AG04449 (cell line): ENCODE data around the gene MSI1.

Experiments used
- CTCF ChIA-PET: fragments of 350-600 bp; formaldehyde crosslinking; extraction: SDS; loops from one replicate; lab custom pipeline; 2021; ENCODE audit warnings: antibody characterized with exemption; lab: Yijun Ruan, JAX
- POLR2A ChIA-PET: fragments of 400-600, 350-600 bp; formaldehyde crosslinking; extraction: SDS; loops from one replicate; lab custom pipeline; 2020; ENCODE audit warnings: antibody characterized with exemption, inconsistent platforms; lab: Yijun Ruan, JAX
- DNase-seq: peaks from one replicate; pipeline ENCODE4 v3.0.0-alpha.2; 2010; ENCODE audit warnings: low read depth, low spot score
- H3K4me3 ChIP-seq: 2 replicates; pipeline ENCODE4 v1.5.1; 2011; ENCODE audit warnings: low read depth, mild to moderate bottlenecking, control low read depth, low read length
- TF ChIP-seq, protein P1 (sequence below): IDR thresholded peaks from one replicate; pipeline ENCODE4 v1.5.1; 2011; ENCODE audit warnings: mild to moderate bottlenecking, moderate library complexity, low read length, control low read depth, inconsistent platforms; ENCODE audit not compliant: insufficient read depth; ENCODE audit errors: missing control alignments

MSI1 gene

DNA sequence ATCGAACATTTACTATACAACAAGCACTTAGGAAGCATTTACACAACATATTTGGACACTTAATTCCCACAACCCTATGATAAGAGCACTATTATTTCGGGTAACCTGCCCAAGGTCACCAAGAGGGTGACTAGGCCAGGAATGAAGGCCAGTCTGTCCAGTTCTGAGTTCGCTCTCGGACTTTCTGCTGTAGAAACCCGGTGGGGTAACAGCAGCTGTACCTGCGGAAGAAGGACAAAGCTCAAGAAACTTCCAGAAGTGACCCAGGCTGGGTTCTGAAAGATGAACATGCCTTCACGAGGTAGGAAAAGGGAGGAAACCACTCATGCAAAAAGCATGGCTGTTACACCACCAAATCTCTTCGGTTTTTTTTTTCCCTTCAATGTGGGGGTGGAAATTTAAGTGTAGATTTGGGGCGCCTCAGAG, 52.2 kb downstream of the MSI1 start:
- no peak for DNase-seq
- POLR2A ChIA-PET: interaction anchor here (1.0 to 1.5 kb wide), 3 partner anchors 14 to 115 kb away, joined by 3 to 12 read pairs (median 6); partner anchors contain the start of genes RNU4-1, RNU4-2, RPLP0 and SIRT4
- CTCF ChIA-PET: interaction anchor here (0.9 to 9.4 kb wide), 12 partner anchors 9 to 149 kb away, joined by 3 to 98 read pairs (median 5); partner anchors contain the start of genes COX6A1, PLA2G1B and SIRT4
- TF ChIP-seq, protein P1, sequence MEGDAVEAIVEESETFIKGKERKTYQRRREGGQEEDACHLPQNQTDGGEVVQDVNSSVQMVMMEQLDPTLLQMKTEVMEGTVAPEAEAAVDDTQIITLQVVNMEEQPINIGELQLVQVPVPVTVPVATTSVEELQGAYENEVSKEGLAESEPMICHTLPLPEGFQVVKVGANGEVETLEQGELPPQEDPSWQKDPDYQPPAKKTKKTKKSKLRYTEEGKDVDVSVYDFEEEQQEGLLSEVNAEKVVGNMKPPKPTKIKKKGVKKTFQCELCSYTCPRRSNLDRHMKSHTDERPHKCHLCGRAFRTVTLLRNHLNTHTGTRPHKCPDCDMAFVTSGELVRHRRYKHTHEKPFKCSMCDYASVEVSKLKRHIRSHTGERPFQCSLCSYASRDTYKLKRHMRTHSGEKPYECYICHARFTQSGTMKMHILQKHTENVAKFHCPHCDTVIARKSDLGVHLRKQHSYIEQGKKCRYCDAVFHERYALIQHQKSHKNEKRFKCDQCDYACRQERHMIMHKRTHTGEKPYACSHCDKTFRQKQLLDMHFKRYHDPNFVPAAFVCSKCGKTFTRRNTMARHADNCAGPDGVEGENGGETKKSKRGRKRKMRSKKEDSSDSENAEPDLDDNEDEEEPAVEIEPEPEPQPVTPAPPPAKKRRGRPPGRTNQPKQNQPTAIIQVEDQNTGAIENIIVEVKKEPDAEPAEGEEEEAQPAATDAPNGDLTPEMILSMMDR: no peak
- H3K4me3 ChIP-seq: peak overlapping the region; percentile 85

DNA sequence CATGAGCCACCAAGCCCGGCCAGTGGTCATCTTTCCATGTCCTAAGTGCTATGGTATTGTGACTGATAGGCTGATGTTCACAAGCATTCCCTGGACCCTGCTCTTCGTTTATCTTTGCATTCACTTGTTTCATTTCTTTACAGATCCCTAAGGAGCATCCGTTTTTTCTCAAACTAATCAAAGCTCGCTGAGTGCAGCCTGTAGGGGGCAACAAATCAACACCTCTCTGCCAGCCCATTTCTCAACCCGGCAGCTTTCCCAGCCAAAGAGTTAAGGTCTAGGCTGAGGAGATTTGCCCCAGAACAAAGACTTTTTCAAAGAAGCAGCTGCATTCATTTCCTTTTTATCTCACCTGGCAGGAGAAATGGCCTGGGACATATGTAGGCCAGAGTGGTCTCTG, 54.7 kb downstream of the MSI1 start:
- POLR2A ChIA-PET: no interaction called here
- no peak overlapping the region for H3K4me3 ChIP-seq
- CTCF ChIA-PET: interaction anchor here (0.8 to 9.4 kb wide), 4 partner anchors 9 to 22 kb away, joined by 3 to 98 read pairs (median 4); partner anchors contain the start of gene SIRT4
- TF ChIP-seq, protein P1: no peak
- DNase-seq: no peak

DNA sequence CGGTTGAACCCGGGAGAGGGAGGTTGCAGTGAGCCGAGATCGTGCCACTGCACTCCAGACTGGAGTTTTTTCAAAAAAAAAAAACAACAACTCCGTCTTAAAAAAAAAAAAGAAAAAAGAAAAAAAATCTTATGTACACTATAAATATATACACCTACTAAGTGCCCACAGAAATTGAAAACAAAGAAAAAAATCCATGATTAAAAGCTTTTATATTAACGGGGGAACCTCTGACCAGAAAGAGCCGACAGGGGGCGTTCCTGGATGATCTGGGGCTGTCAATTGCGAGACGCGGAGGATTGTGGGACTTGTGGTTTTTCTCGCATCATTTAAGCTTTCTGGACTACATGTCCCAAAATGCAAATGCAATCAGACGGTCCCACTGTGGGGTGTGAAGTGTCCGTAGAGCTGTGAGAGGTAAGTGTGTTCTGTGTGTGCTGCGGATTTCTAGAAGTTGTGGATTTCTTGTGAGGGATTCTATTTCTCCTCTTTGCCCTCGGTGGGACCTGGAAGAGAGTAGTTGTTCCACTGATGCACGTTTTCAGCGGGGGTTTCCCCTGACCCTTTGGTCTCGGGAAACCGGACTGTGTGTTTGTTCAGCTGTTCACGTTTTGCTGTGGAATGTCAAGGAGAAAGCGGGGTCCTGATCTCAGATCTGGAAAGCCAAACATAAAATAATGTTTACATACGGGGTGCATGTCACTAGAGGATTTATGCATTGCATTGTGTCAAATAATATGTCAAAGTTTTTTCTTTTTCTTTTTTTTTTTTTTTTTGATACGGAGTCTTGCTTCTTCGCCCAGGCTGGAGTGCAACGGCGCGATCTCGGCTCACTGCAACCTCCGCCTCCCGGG, 66.8 kb downstream of the MSI1 start, which contains the start of gene SIRT4:
Gene SIRT4, plus strand, starts transcription at position 360 of the 854 bp plus-strand sequence. CDS start 1,241 bp downstream, outside the sequence.
- peak; percentile 65 for DNase-seq
- H3K4me3 ChIP-seq: peak within 1 kb of the TSS; percentile 77
- ChIA-PET POLR2A (interaction anchor here (1.2 to 1.4 kb wide), 3 partner anchors 10 to 101 kb away, joined by 6 to 64 read pairs (median 8); partner anchors contain the start of genes RNU4-1, RNU4-2 and RPLP0), CTCF (interaction anchor here (0.7 to 5.1 kb wide), 26 partner anchors 10 to 418 kb away, joined by 3 to 98 read pairs (median 4); partner anchors contain the start of genes PXN, RNU4-1, RNU4-2 and SRSF9)
- TF ChIP-seq, protein P1: peak; percentile 71

DNA sequence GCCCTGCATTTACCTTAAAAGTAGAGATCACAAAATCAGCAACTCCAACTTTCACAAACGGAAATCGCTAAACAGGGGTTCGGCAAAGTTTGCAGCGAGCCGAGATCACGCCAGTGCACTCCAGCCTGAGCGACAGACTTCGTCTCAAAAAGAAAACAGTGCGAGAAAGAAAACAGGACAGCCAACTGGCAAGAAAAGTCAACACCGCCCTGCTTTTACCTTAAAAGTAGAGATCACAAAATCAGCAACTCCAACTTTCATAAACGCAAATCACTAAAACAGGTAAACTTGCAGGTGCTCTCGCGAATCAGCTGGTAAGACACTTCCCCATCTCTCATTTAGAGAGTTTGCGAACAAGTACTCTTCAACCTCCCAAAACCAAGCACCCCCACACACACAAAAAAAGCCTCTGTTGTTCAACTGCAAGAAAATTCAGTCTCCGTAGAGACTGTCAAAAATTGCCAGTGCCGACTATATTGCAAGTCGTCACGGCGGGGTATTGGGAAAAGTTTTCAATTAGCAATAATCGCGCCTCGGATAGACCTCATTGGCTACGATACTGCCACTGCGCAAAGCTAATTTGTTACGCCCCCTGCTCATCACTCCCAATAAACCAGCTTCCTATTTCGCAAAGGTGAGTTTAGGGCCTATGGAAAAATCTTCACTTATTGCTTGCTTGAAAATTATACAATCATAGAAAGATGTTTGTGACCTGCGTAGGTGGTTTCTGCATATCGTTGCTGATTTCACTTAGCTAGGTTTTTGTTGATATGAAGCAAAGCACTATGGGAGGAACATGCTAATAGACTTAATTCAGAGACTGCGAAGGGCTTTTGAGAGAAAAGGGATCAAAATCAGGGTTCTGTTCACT, 76.1 kb downstream of the MSI1 start, which contains the start of gene RNU4-1:
Gene RNU4-1, minus strand, starts transcription at position 577 of the 871 bp plus-strand sequence.
- ChIA-PET POLR2A (interaction anchor here (0.6 to 4.9 kb wide), 18 partner anchors 7 to 131 kb away, joined by 3 to 249 read pairs (median 10); partner anchors contain the start of genes PXN, RPLP0 and SIRT4), CTCF (interaction anchor here (0.8 to 12.0 kb wide), 5 partner anchors 9 to 94 kb away, joined by 3 to 175 read pairs (median 4); partner anchors contain the start of genes PXN and SIRT4)
- H3K4me3 ChIP-seq: peak within 1 kb of the TSS; percentile 61
- TF ChIP-seq, protein P1: no peak
- DNase-seq: peak; percentile 79

DNA sequence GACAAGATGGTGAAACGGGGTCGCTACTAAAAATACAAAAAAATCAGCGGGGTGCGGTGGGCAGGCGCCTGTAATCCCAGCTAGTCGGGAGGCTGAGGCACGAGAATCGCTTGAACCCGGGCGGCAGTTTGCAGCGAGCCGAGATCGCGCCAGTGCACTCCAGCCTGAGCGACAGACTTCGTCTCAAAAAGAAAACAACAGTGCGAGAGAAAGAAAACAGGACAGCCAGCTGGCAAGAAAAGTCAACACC, 76.6 kb downstream of the MSI1 start:
- peak overlapping the region; percentile 61 for H3K4me3 ChIP-seq
- TF ChIP-seq, protein P1: no peak
- DNase-seq: no peak
- ChIA-PET CTCF (interaction anchor here (1.6 to 12.0 kb wide), 3 partner anchors 10 to 94 kb away, joined by 4 to 175 read pairs (median 27); partner anchors contain the start of gene SIRT4), POLR2A (interaction anchor here (0.6 to 4.9 kb wide), 22 partner anchors 8 to 204 kb away, joined by 3 to 249 read pairs (median 8); partner anchors contain the start of genes DYNLL1, PXN, RPLP0 and SIRT4)
